GM21423 (cell line): ENCODE measurements around the gene TMTC2.

Experiments used
- ATAC-seq: cut with Tn5 transposase; IDR thresholded peaks from one replicate; pipeline ENCODE4 v1.9.1; 2021; ENCODE audit warnings: mild to moderate bottlenecking, moderate library complexity; ENCODE audit not compliant: unreplicated experiment

Gene TMTC2

DNA sequence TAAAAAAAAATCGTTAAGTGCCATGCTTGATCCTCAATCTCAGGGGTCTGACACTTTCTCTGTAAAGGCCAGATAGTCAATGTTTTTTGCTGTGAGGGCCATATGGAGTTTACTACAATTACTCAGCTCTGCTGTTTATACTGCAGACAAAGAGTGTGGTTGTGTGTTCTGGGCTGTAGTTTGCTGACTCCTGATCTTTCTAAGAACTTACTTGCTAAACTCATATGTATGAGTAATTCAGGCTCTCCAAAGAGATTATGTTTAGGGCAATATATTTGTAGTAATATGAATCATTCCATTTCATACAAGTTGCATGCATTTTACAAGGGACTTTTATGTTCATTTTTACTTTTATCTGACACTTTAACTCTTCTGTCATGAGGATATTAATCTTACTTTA lies 188.2 kb downstream of the TMTC2 start:
- ATAC-seq: no peak

DNA sequence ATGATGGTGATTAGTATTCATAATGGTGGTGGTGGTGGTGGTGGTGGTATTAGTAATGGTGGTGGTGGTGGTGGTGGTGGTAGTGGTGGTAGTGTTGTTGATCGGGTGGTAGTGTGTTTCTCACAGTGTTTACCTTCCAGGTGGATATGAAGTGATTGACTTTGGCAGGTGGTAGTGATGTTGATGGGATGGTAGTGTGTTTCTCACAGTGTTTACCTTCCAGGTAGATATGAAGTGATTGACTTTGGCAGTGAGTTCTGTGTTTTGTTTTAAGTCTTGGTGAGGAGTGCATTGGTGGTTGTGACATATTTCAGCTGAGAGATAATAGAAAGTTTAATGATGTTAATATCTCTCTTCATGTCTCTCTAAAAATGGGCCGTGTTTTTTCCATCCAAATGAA lies 189.4 kb downstream of the TMTC2 start:
- no peak for ATAC-seq

DNA sequence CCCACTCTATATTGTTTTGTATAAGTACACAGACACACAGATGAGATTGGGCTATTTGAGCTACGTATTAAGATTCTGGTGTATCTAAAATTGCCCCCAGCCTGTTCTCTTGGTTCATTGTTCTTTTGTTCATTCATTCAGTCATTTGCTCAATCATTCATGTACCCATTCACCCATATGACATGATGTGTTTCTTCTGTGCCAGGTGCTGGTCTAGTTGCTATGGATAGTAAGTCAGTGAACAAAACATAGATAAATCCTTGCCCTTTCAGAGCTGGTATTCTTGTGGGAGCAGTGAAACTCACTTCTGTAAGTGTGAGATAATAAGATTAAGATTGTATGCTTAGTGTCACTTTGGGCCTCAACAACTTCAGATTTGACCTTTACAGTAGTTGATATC lies 191.3 kb downstream of the TMTC2 start:
- ATAC-seq: no peak

DNA sequence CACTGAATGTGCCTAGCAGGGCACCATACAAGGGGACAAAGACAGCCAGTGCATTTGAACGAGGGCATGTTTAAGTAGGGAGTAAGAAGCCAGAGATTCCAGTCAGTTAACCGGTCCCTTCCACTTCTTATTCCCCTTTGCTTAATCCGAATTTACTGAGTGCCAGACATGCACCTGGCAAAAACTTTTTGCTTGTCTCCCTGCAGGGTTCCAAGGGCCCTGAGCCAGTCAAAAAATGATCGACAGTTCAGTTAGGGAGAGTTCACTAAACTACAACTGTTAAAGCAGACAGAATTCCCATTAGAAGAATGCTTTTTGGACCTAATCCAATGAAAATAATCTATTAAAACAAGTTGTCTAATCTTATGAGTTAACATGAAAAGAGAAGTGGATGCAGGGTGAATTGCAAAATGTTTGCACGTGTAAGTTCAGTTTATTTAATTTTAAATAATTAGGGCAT lies 193.8 kb downstream of the TMTC2 start:
- ATAC-seq: no peak

DNA sequence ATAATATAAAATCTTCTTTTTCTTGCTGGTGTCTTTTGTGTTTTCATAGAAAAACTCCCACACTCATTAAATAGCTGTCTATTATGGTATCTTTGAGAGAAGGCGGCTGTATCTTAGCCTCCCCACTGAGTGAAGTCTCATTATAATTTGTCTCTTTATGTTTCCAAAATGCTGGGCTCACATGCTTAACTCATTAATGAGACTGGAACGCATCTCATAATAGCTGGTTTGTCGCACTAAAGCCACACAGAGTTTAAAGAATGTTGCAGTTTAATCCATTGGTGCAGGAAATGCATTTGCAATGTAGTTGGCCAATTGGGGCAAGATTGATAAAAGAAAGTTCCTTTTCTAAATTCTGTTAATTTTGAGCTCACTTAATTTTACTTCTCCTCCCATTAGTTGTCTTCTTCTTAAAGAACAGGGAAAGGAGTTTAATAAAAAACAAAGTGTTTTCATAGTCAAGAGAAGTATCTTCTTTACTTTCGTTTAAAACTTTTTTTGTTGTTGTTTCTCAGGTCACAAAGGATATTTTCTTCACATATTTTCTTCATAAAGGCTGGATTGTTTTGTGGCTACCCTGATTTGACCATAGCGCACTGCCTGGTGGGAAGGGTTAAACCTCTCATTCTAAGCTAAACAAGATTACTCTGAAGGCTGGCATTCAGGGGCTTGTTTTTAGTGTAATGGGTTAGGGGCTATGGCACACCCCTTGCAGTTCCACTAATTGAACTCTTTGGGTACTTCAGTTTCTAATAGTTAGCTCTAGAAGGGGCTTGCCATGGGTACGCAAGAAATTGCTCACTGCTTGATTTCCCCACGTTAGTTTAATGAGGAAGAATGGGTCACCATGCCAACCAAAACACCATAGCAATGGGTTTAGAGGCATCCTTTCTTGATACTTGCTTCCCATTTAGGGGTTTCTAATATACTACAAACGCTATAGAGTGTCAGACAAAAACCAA lies 197.0 kb downstream of the TMTC2 start:
- no peak for ATAC-seq

DNA sequence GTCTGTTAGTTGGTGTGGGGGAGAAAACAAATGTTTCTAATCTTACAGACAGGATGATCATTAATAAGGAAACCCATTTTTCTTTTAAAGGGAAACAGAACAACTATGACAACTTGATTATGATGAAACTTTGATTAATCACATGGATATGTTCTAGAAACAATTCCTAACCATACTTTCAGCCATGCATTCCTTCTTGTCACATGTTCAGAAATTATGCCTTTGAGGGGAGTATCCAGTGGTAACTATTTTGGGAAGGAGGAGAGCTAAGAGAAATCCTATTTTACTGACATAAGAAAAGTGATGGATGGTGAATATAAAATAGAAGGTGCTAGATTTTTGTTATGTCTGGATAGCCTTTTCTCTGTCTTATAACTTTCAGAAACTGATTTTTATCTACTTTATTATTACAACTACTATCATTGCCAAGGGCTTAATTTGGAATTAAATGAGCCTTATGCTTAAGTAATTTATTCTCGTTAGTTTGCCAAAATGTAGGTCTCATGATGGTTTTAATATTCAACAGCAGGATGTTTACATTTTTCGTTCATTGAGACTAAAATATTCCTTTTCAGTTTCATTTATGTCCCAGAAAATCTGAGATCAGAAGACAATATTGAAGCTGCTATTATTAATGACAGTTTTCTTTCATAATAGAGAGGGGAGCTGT lies 200.1 kb downstream of the TMTC2 start:
- ATAC-seq: no peak

DNA sequence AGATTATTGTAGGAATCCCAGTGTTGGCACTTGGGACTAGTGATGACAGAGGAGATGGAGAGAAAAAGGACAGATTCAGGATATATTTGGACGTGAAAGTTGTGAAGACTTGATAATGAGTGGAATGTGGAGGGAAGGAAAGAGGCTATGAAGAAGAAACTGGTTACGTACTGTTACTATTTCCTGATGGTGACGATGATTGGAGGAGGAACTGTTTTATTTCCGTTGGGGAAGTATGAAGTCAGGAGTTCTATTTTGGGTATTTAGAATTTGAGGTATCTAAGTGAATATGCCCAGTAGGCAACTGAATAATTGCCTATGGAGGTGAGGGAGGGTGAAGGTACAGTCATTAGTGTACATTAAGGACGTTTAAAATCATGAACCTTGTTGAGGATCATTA lies 207.2 kb downstream of the TMTC2 start:
- ATAC-seq: no peak

DNA sequence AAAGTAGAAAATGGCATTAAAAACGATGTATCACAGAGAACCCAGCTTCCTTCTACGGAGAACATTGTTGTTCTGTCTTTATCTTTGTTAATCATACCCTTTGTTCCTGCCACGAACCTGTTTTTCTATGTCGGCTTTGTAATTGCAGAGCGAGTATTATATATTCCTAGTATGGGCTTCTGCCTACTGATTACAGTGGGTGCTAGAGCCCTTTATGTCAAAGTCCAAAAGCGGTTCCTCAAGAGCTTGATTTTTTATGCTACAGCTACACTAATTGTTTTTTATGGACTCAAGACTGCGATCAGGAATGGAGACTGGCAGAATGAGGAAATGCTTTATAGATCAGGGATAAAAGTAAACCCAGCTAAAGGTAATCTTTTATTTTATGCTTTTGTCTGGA lies 209.6 kb downstream of the TMTC2 start:
- no peak for ATAC-seq

DNA sequence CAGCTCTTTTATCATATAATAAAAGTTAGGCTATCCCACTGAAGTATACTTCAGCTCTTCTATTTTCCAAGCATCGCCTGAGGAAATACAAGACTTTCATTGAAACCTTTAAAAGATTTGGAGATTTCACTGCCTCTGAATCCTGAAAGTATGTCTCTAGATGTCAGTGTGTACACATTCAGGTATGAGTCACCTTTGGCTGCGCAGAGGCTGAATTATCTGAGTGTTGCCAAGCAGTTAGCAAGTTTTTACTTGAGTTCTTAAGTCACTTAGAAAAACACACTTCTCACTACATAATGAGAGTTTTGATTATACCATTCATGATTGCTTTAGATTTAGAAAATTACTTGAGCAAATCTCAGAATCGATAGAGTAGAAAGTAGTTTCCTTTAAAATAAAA lies 210.3 kb downstream of the TMTC2 start:
- no peak for ATAC-seq

DNA sequence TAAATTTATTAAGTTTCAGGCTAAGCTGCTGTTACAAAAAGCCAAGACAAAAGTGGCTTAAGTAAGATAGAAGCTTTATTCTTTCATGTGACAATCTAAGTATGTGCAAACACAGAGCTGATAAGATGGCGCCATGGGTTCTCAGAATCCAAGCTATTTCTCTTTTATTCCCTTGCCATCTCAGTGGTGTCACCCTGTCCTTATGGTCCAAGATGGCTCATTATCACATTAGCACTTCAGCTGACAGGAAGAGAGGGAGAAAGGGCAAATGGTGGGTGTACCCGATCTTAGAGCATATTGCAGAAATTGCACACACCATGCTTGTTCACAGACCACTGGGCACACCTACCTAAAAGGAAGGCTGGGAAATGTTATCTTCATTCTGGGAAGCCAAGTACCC lies 211.7 kb downstream of the TMTC2 start:
- no peak for ATAC-seq

DNA sequence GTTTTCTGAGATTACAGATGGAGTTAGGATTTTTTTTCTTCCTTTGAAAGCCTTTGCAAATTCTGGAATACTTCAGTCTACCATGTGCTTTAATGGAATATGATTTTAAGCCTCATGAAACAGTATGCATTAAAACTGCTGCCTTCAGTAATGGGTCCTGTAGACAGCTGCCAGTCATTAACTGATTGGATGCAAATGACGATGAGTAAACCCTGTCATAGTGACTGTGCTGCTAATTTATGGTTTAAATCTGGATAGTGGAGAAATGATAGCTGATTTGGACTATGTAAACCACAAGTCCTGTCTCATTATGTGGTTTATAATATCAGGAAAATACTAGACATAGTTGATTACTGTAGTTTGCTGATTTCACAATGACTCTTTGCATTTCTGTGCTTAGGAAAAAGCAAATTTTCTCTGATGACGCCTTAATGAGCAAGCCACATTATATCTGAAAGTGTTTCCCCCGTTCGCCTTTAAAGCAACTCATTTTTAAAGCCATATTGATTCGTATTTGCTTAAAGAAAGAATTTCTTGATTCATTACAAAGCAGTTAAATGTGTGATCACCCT lies 217.6 kb downstream of the TMTC2 start:
- no peak for ATAC-seq

DNA sequence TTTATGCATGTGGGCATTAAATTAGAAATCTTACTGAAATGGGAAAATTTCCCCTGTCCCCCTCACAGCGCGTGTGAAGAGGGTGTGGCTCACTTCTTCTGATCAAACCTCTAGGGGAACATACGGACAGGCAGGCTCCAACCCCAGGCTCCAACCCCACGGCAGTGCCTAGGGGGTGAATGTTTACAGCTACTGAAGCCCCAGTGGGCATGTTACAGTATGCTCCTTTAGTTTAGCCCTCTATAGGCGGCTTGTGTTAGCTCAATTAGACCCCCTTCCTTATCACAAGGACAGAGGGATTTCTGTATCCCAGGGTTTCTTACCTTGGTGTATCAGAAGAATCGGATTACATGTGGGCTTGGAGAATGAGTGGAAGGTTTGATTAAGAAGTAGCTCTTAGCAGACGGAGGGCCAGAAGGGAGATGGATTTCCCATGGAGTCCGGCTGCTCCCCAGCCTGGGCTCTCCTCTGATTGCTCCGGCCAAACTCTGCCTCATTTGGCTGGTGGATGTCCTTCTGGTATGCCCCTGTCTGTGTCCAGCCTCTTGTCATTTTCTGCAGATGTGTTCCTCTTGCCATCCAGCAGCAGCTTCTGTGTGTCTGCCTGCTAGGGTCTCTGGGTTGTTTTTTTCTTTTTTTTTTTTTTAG lies 223.7 kb downstream of the TMTC2 start:
- no peak for ATAC-seq

DNA sequence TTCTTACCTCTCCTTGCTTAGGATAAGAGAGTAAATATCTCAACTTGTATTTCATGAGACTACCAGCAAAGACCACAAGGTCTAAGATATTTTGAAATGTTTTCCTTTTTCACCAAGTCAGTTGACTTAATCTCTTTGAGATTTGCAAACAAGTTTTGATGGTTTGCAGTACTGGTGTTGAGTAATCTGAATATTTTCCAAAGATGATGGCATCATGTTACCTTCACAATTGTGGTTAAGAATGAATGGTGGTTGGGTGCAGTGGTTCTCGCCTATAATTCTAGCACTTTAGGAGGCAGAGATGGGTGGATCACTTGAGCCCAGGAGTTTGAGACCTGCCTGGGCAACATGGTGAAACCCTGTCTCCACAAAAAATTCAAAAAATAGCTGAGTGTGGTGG lies 225.7 kb downstream of the TMTC2 start:
- no peak for ATAC-seq

DNA sequence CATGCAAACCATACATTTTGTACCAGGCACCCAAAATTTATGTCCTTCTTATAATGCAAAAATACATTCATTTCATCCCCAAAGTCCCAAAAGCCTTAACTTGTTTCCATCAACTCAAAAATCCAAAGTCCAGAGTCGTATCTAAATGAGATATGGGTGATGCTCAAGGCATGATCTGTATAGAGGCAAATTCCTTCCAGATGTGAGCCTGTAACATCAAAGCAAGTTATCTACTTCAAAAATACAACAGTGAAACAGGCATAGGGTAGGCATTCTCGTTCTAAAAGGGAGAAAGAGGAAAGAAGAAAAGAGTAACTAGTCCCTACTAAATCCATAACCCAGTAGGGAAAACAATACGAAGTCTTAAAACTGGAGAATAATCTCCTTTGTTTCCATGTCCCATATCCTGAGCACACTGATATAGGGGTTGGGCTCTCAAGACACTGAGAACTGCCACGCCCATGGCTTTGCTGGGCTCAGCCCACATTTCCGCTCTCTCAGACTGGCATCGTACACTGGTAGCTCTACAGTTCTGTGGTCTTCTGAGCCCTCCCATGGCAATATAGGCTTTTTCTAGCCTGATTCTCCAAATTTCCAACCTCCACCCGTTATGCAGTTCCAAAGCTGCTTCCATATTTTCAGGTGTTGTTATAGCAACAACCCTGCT lies 232.8 kb downstream of the TMTC2 start:
- ATAC-seq: no peak

DNA sequence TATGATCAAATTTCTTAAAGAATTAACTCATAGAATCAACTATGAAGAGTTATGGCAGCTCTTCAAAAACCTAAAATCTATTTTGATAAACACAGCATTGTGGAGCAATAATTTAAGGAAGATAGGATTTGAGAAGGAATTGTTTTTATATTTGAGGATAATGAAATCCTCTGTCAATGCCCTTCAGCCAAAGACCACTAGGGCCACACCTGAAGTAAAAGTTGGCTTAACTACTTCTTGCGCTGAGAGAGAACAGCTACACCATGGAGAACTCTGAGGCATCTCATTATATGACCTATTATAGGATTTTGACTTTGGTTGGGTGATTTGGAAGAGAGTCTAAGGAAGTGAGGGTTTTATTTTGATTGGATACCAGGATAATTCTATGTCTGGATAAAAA lies 237.2 kb downstream of the TMTC2 start:
- ATAC-seq: no peak

DNA sequence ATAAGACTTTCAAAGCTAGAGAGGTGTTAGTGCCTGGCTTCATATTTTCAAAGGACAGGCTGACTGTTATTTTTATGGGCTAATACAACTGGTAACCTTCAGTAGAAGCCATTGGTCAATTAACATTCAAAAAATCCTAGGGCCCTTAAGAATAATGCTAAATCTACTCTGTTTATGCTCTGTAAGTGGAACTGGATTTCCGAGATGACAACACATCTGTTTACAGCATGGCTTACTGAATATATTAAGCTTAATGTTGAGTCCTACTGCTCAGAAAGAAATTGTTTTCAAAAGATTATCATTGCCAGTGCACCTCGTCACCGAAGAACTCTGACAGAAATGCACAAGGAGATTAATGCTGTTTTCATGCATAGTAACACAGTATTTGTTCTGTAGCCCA lies 239.9 kb downstream of the TMTC2 start:
- ATAC-seq: no peak

DNA sequence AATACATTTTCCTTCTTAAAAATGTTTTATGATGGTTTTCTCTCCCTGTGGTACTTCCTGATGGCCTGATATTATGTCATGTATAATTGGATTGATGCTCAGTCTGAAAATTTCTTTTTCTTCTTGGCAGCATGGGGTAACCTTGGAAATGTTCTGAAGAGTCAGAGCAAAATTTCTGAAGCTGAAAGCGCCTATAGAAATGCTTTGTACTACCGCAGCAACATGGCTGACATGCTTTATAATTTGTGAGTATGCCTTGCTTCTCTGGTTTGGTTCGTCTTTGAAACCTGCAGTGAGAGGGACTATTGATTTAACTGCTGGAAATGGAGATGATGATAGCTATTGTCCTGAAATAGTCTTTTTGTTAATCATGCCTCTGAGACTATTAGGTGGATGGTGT lies 243.6 kb downstream of the TMTC2 start:
- ATAC-seq: no peak

DNA sequence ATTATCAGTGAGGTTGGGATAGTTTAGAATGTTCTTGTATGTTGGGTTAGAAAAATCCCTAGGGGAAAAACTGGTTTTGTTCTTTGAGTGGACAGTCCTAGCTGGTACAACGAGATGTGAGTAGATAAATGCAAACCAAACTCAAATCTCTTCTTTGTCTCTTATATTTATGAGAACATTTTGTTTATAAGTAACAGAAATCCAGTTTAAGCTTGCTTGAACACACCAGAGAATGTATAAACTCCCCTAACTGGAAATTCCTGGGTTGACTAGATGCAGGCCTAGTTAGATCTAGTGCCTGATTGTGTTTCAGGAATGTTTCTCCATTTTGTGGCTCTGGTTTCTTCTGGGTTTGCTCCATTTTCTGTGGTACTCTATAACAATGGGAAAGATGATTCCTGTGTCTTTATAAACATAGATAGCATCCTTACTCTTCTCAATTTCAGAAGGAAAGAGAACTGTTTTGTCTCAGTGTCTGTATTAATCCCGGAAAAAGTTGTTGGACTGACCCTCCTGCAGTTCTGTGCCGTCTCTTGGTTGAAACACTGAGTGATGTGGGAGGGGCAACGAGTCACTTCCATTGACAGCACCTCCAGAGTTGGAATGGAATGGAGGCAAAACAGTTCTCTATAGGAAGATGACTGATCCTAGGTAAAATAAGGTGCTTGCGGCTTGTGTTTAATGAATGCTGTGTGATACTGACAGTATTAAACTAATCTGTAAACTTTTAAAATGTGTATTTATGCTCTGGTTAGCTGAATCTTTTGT lies 244.8 kb downstream of the TMTC2 start:
- no peak for ATAC-seq

DNA sequence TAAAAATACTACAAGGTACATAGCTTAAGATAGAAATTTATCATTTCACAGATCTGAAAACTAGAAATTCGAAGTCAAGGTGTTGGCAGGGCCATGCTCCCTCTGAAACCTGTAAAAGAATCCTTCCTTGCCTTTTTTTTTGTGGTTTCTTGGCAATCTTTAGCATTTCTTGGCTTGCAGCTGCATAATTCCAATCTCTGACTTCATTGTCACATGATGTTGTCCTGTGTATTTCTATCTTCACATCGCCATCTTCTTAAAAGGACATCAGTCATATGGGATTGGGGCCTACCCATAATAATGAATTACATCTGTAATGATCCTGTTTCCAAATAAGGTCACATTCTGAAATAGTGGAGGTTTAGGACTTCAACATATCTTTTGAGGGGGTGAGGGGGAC lies 250.4 kb downstream of the TMTC2 start:
- no peak for ATAC-seq

DNA sequence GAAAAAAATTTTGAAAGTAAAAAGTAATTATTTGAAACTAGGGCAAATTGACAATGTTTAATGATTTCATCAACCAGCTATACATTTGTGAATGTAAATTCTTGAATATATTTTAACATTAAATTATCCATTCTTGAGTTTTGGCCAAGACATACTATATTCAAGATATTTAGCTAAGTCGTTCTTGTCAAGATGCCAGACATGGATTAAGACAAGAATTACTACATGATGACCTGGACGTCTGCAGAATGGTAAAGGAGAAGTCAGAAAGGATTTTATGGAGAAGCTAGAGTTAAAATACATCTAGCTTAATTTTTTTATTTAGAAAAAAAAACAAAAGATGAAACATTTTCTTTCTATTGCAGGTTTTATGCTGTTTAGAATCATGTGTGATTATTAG lies 255.8 kb downstream of the TMTC2 start:
- no peak for ATAC-seq
